H9 (cell line): ENCODE data around the gene LMO3. TPM values are rescaled to one million over a fixed set of nuclear protein-coding genes. Genes with fewer than 3 reads are reported as not detected.

Experiments used
- DNase-seq: peaks from one replicate; pipeline ENCODE4 v3.0.0-alpha.2; 2017
- H2AFZ ChIP-seq: one replicate; pipeline ENCODE4 v1.6.1; 2013; ENCODE audit warnings: mild to moderate bottlenecking, low read length, control low read depth, moderate library complexity
- H2AK5ac ChIP-seq: 2 replicates; pipeline ENCODE4 v1.6.1; 2013; ENCODE audit warnings: low read length, control low read depth, mixed read lengths; ENCODE audit not compliant: insufficient read length
- H2BK120ac ChIP-seq: one replicate; pipeline ENCODE4 v1.6.1; 2013; ENCODE audit warnings: low read depth, mild to moderate bottlenecking, low read length, control low read depth, inconsistent platforms; ENCODE audit not compliant: poor library complexity, severe bottlenecking
- H2BK12ac ChIP-seq: 2 replicates; pipeline ENCODE4 v1.6.1; 2013; ENCODE audit warnings: low read length, control low read depth, mixed read lengths, low read depth; ENCODE audit not compliant: insufficient read length
- H2BK15ac ChIP-seq: 2 replicates; pipeline ENCODE4 v1.6.1; 2013; ENCODE audit warnings: low read depth, low read length, control low read depth
- H2BK20ac ChIP-seq: one replicate; pipeline ENCODE4 v1.6.1; 2013; ENCODE audit warnings: low read depth, mild to moderate bottlenecking, low read length, control low read depth, inconsistent platforms; ENCODE audit not compliant: poor library complexity, severe bottlenecking
- H2BK5ac ChIP-seq: 2 replicates; pipeline ENCODE4 v1.6.1; 2013; ENCODE audit warnings: low read length, control low read depth, mixed read lengths; ENCODE audit not compliant: insufficient read length
- H3K14ac ChIP-seq: 2 replicates; pipeline ENCODE4 v1.6.1; 2013; ENCODE audit warnings: low read length, control low read depth; ENCODE audit not compliant: insufficient read depth
- H3K18ac ChIP-seq: 2 replicates; pipeline ENCODE4 v1.6.1; 2013; ENCODE audit warnings: low read depth, mild to moderate bottlenecking, mixed read lengths, low read length, control low read depth; ENCODE audit not compliant: insufficient read length
- H3K23ac ChIP-seq: 2 replicates; pipeline ENCODE4 v1.6.1; 2013; ENCODE audit warnings: low read length, control low read depth, mixed read lengths, low read depth; ENCODE audit not compliant: insufficient read length
- H3K23me2 ChIP-seq: 2 replicates; pipeline ENCODE4 v1.6.1; 2013; ENCODE audit warnings: low read depth, mild to moderate bottlenecking, mixed read lengths, low read length, control low read depth; ENCODE audit not compliant: insufficient read length, poor library complexity, severe bottlenecking
- H3K27ac ChIP-seq: 2 replicates; pipeline ENCODE4 v1.5.1; 2013; ENCODE audit warnings: low read length, control low read depth, mixed read lengths, low read depth; ENCODE audit not compliant: insufficient read length
- H3K27me3 ChIP-seq: 2 replicates; pipeline ENCODE4 v1.6.1; 2013; ENCODE audit warnings: low read length, control low read depth, inconsistent platforms; ENCODE audit not compliant: insufficient read depth
- H3K4ac ChIP-seq: 2 replicates; pipeline ENCODE4 v1.6.1; 2013; ENCODE audit warnings: low read depth, mild to moderate bottlenecking, control low read depth, inconsistent platforms, low read length, moderate library complexity
- H3K4me1 ChIP-seq: 2 replicates; pipeline ENCODE4 v1.6.1; 2013; ENCODE audit warnings: low read length, control low read depth, inconsistent platforms; ENCODE audit not compliant: insufficient read depth
- H3K4me2 ChIP-seq: 2 replicates; pipeline ENCODE4 v1.6.1; 2013; ENCODE audit warnings: low read length, control low read depth, mixed read lengths; ENCODE audit not compliant: insufficient read length, insufficient read depth
- H3K56ac ChIP-seq: 2 replicates; pipeline ENCODE4 v1.6.1; 2013; ENCODE audit warnings: low read depth, mild to moderate bottlenecking, mixed read lengths, low read length, control low read depth; ENCODE audit not compliant: insufficient read length
- H3K79me1 ChIP-seq: 2 replicates; pipeline ENCODE4 v1.6.1; 2013; ENCODE audit warnings: low read depth, mild to moderate bottlenecking, moderate library complexity, low read length, control low read depth, inconsistent platforms; ENCODE audit not compliant: insufficient read depth, poor library complexity, severe bottlenecking
- H3K79me2 ChIP-seq: 2 replicates; pipeline ENCODE4 v1.6.1; 2013; ENCODE audit warnings: low read length, control low read depth, inconsistent platforms; ENCODE audit not compliant: insufficient read depth
- H3K9ac ChIP-seq: 2 replicates; pipeline ENCODE4 v1.6.1; 2013; ENCODE audit warnings: low read length, control low read depth, mixed read lengths; ENCODE audit not compliant: insufficient read length; ENCODE audit errors: extremely low read depth
- H3K9me3 ChIP-seq: one replicate; pipeline ENCODE4 v1.6.1; 2013; ENCODE audit warnings: low read depth, low read length, inconsistent platforms; ENCODE audit not compliant: control insufficient read depth
- H3T11ph ChIP-seq: one replicate; pipeline ENCODE4 v1.6.1; 2013; ENCODE audit warnings: mild to moderate bottlenecking, low read length, control low read depth, inconsistent platforms
- H4K20me1 ChIP-seq: one replicate; pipeline ENCODE4 v1.6.1; 2013; ENCODE audit not compliant: control insufficient read depth, insufficient read length, insufficient read depth
- H4K5ac ChIP-seq: 2 replicates; pipeline ENCODE4 v1.6.1; 2013; ENCODE audit warnings: low read depth, mild to moderate bottlenecking, mixed read lengths, low read length, control low read depth; ENCODE audit not compliant: insufficient read length
- H4K8ac ChIP-seq: replicated peaks from 2 replicates; pipeline ENCODE4 v1.6.1; 2013; ENCODE audit warnings: low read length, control low read depth, mixed read lengths, low read depth; ENCODE audit not compliant: insufficient read length
- H4K91ac ChIP-seq: 2 replicates; pipeline ENCODE4 v1.6.1; 2013; ENCODE audit warnings: low read depth, mild to moderate bottlenecking, moderate library complexity, mixed read lengths, low read length, control low read depth; ENCODE audit not compliant: insufficient read length
- H3K27ac Mint-ChIP-seq, 3 experiments: 2 replicates in 2 of 3; 3 replicates in 1 of 3; pipeline ENCODE4 v1.8.0; 2020 to 2021; ENCODE audit warnings: mixed read lengths in 3 of 3, mild to moderate bottlenecking in 1 of 3, moderate library complexity in 1 of 3
- H3K27me3 Mint-ChIP-seq: 2 replicates; pipeline ENCODE4 v1.8.0; 2021; ENCODE audit warnings: low read depth, mild to moderate bottlenecking, moderate library complexity, mixed read lengths
- H3K36me3 Mint-ChIP-seq, 3 experiments: 2 replicates in 2 of 3; 3 replicates in 1 of 3; pipeline ENCODE4 v1.8.0; 2020 to 2021; ENCODE audit warnings: low read depth in 3 of 3, mixed read lengths in 3 of 3; ENCODE audit not compliant: insufficient read depth in 1 of 3
- H3K4me1 Mint-ChIP-seq, 2 experiments: 2 replicates each; pipeline ENCODE4 v1.8.0; 2020; ENCODE audit warnings: mixed read lengths in 2 of 2
- H3K4me3 Mint-ChIP-seq, 2 experiments: 2 replicates in 1 of 2; 3 replicates in 1 of 2; pipeline ENCODE4 v1.8.0; 2020 to 2021; ENCODE audit warnings: mild to moderate bottlenecking in 2 of 2, mixed read lengths in 2 of 2, moderate library complexity in 1 of 2
- H3K9me3 Mint-ChIP-seq, 2 experiments: 2 replicates in 1 of 2; 3 replicates in 1 of 2; pipeline ENCODE4 v1.8.0; 2020; ENCODE audit warnings: mild to moderate bottlenecking in 2 of 2, mixed read lengths in 2 of 2, moderate library complexity in 1 of 2
- WGBS: extraction: QIAGEN DNeasy Blood & Tissue Kit; methylation state at CpG from one replicate; pipeline ENCODE4 v1.1.7; 2013; ENCODE audit warnings: missing lambda C conversion rate, low lambda C conversion rate, mixed read lengths; ENCODE audit not compliant: insufficient read length; ENCODE audit errors: extremely low coverage; 5-methylcytosine and 5-hydroxymethylcytosine counted together
- total RNA-seq: library from RNA; stranded (reverse); gene quantifications from 2 replicates; pipeline ENCODE4 v1.2.1, GENCODE V29; 2021
- TF ChIP-seq, protein P1 (sequence below): fragments of 200-600 bp; sonication (generic); conservative IDR thresholded peaks from 3 replicates; pipeline ENCODE4 v1.8.0; 2021; ENCODE audit warnings: antibody characterized with exemption, mild to moderate bottlenecking

Gene LMO3
- total RNA-seq, 1 experiment from 2014 or later = not detected

DNA sequence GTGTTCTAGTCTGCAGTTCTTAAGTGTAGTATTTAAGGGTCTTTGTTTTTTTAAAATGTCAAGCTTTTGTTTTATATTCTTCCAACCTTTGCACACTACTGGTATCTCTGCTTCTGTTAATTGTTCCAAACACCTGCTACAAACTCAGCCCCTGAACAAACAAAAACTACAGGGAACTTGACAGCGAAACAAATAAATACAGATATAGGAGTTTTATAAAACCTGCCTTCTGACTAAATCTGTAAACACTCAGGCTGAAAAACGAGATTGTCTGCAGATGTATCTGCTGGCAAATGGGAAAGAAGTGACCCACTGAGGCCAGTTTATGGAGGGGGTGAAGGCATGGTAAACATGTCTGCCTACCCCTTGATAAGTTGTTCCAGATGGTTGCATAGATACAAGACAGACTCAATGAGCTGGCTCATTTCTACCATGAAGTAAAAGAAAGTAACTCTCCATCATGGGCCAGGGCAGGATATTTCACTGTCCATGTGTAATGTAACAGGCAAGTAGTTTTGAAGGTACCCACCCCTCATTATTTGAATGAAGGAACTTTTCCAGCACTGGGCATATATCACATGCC, 75.6 kb downstream of the LMO3 start:
- Histone ChIP-seq H3K79me2 (no peaks in the 10 kb centered on the region), H2BK15ac (no peak overlapping the region), H3K9me3 (no peaks in the 10 kb centered on the region), H3K4me2 (no peak overlapping the region), H2BK20ac (no peak overlapping the region), H3K14ac (no peak overlapping the region), H4K20me1 (no peaks in the 10 kb centered on the region), H2AFZ (no peak overlapping the region), H4K5ac (no peak overlapping the region), H2BK5ac (no peak overlapping the region), H3K9ac (no peak overlapping the region), H3K4me1 (no peaks in the 10 kb centered on the region), H3K23me2 (no peaks in the 10 kb centered on the region), H4K91ac (no peak overlapping the region), H2BK12ac (no peak overlapping the region), H3K27me3 (no peaks in the 10 kb centered on the region), H3K56ac (no peak overlapping the region), H3K23ac (no peak overlapping the region), H3T11ph (no peak overlapping the region), H3K18ac (no peak overlapping the region), H2AK5ac (no peak overlapping the region), H3K4ac (no peak overlapping the region), H3K27ac (no peak overlapping the region), H4K8ac (no peak overlapping the region), H3K79me1 (no peaks in the 10 kb centered on the region), H2BK120ac (no peak overlapping the region)
- no peak overlapping the region for H3K4me3 Mint-ChIP-seq
- no CpG with 5 or more reads among the region's 2 CpGs for WGBS
- H3K9me3 Mint-ChIP-seq = no peaks in the 10 kb centered on the region
- no peak overlapping the region for H3K27ac Mint-ChIP-seq
- TF ChIP-seq, protein P1, sequence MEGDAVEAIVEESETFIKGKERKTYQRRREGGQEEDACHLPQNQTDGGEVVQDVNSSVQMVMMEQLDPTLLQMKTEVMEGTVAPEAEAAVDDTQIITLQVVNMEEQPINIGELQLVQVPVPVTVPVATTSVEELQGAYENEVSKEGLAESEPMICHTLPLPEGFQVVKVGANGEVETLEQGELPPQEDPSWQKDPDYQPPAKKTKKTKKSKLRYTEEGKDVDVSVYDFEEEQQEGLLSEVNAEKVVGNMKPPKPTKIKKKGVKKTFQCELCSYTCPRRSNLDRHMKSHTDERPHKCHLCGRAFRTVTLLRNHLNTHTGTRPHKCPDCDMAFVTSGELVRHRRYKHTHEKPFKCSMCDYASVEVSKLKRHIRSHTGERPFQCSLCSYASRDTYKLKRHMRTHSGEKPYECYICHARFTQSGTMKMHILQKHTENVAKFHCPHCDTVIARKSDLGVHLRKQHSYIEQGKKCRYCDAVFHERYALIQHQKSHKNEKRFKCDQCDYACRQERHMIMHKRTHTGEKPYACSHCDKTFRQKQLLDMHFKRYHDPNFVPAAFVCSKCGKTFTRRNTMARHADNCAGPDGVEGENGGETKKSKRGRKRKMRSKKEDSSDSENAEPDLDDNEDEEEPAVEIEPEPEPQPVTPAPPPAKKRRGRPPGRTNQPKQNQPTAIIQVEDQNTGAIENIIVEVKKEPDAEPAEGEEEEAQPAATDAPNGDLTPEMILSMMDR = no peak
- H3K27me3 Mint-ChIP-seq = no peaks in the 10 kb centered on the region
- no peaks in the 10 kb centered on the region for H3K4me1 Mint-ChIP-seq
- DNase-seq = no peak
- H3K36me3 Mint-ChIP-seq = no peaks in the 10 kb centered on the region
